Fibroblast of skin of abdomen (primary cell): ENCODE results near the gene HMX3.
"Not testable (repeated sequence)": the region's sequence is repeated elsewhere in the genome, so short reads cannot be mapped to it uniquely, and the experiment has no call there.

Experiments used
- DNase-seq: peaks from one replicate; pipeline ENCODE4 v3.0.0-alpha.2; 2013

HMX3 gene

DNA sequence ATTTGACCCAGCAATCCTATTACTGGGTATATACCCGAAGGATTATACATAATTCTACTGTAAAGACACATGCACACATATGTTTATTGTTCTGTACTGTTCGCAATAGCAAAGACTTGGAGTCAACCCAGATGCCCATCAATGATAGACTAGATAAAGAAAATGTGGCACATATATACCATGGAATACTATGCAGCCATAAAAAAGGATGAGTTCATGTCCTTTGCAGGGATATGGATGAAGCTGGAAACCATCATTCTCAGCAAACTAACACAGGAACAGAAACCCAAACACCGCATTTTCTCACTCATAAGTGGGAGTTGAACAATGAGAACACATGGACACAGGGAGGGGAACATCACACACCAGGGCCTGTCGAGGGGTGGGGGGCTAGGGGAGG lies 42.6 kb downstream of the HMX3 start:
- DNase-seq = not testable (repeated sequence)

GRCh38 chr10:123180101-123181090 lies 44.6 kb downstream of the HMX3 start:
- DNase-seq = no peak

DNA sequence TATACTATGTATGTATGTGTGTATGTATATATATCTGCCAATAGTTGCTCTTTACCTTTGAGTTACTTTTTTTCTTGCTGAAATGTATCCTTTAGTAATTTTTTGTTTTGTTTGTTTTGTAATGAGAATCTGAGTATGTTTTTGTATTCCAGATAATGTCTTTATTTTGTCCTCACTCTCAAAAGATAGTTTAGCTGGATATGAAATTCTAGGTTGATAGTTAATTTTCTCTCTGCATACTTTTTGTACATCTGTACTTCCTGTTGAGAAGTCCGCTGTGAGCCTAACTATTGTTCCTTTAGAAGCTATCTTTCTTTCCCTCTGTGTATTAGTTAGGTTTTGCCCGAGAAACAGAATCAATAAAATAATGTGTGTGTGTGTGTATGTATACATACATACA lies 48.0 kb downstream of the HMX3 start:
- no peak for DNase-seq

DNA sequence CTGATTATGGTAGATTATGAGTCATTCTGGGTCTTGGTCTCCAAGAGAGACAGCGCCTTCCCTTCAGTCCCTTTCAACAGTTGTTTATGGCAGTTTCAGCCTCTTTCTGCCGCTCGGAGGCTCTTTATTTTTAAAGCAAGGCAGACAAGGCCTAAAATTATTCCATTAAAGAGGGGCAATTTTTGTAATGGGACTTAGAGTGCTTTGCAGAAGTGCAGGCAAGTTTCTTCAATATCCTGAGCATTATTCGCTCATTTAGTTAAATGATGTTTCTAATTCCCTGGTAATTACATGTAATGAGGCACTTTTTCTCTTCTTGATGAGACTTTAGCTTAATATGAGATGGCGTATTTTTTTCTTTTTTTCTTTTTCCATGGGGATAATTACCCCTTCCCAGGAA lies 52.0 kb downstream of the HMX3 start:
- no peak for DNase-seq
